ENCODE data around the gene COL5A1.

COL5A1 gene

DNA sequence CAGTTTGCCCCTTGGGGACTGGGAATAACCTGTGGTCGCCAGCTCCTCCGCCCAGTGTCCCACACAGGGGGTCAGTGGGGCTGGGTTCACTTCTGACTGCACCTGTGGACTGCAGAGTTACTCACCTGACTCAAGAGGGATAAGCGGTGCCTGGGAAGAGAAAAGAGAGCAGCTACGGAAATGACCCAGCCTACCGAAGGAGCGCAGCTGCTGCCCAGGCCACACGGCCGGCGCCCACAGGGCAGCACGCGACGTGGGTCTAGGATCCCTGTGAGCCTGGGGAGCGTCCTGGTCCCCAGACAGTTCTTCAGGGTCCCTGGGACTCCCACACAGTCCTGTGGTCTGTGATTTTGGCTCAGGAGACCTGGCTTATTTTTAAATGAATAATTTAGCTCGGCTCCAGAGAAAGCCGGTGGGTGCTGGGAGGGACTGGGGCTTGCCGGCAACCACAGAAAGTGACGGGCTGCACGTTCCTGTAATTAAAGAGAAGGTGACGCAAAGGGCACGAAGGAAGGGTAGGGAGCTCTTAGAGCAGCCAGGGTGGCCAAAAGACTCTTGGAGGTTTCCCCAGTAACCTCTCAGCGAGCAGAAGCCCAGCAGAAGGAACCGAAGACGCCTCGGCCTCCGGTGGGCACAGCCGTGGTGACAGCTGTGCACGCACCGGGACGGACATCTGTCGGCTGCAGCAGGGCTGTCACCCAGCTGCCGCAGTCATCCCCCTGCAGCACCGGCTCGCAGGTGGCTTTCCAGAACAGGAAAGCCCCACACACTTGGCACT is 141.5 kb downstream of the COL5A1 start:
- DNase-seq (ENCODE audit: low read depth), result no peak
- no peak overlapping the region for H3K4me3 ChIP-seq (ENCODE audit: low read depth, low read length)
- in situ Hi-C loops (cut with HindIII; ENCODE audit: low sequenced_read_pairs), result no loop called here
- TF ChIP-seq, protein P1, sequence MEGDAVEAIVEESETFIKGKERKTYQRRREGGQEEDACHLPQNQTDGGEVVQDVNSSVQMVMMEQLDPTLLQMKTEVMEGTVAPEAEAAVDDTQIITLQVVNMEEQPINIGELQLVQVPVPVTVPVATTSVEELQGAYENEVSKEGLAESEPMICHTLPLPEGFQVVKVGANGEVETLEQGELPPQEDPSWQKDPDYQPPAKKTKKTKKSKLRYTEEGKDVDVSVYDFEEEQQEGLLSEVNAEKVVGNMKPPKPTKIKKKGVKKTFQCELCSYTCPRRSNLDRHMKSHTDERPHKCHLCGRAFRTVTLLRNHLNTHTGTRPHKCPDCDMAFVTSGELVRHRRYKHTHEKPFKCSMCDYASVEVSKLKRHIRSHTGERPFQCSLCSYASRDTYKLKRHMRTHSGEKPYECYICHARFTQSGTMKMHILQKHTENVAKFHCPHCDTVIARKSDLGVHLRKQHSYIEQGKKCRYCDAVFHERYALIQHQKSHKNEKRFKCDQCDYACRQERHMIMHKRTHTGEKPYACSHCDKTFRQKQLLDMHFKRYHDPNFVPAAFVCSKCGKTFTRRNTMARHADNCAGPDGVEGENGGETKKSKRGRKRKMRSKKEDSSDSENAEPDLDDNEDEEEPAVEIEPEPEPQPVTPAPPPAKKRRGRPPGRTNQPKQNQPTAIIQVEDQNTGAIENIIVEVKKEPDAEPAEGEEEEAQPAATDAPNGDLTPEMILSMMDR (IDR thresholded peaks at IDR 0.05; ENCODE audit: low read depth, low read length, missing control alignments), result no peak

DNA sequence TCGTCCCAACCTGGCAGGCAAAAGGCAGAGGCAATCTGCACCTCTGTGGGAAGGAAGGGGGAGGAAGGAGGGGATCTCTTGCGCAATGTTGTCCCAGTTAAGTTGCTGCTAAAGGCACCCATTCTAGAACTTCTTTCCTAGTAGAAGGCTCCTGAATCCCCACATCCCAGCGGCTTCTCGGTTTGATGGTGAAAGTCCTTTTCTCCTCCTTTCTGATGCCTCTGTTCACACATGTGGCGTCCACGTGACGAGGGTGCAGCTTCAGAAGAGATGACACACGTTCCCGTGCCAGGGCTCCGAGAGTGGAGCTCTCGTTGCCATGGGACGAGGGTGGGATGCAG is 142.1 kb downstream of the COL5A1 start:
- in situ Hi-C loops (cut with HindIII; ENCODE audit: low sequenced_read_pairs), result no loop called here
- DNase-seq (ENCODE audit: low read depth), result no peak
- TF ChIP-seq, protein P1 (IDR thresholded peaks at IDR 0.05; ENCODE audit: low read depth, low read length, missing control alignments), result no peak
- no peak overlapping the region for H3K4me3 ChIP-seq (ENCODE audit: low read depth, low read length)

DNA sequence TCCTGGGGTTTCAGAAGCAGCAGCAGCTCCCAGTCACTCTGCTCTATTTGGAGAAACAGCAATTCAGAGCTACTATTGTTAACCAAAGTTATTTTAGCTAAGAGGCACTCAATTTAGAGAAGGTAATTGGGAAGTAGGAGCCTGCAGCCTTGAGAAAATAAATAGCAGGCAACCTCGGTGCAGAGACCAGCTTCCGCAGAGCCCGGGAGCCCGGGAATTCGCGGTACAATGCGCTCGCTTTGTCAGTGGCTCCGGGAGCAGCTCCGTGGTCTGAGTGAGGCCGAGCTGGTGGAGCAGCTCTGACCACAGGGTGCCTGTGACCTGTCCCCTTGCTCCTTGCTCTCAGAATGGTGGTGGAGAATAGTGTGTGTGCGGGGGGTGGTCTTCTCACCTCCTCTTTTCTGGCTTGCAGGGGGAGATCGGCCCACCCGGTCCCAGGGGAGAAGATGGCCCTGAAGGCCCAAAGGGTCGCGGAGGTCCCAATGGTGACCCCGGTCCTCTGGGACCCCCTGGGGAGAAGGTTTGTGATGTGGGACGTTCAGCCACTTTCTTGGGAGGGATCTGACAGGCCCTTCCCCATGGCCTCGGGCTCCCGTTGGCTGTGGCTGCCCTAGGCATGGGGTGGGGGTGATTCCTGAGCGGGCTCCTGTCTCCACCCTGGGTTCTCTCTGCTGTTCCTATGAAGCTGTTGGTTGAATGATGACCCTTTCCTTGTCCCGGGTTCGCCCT is 143.1 kb downstream of the COL5A1 start:
- H3K4me3 ChIP-seq (ENCODE audit: low read depth, low read length), result no peak overlapping the region
- no peak for DNase-seq (ENCODE audit: low read depth)
- TF ChIP-seq, protein P1 (IDR thresholded peaks at IDR 0.05; ENCODE audit: low read depth, low read length, missing control alignments), result no peak

DNA sequence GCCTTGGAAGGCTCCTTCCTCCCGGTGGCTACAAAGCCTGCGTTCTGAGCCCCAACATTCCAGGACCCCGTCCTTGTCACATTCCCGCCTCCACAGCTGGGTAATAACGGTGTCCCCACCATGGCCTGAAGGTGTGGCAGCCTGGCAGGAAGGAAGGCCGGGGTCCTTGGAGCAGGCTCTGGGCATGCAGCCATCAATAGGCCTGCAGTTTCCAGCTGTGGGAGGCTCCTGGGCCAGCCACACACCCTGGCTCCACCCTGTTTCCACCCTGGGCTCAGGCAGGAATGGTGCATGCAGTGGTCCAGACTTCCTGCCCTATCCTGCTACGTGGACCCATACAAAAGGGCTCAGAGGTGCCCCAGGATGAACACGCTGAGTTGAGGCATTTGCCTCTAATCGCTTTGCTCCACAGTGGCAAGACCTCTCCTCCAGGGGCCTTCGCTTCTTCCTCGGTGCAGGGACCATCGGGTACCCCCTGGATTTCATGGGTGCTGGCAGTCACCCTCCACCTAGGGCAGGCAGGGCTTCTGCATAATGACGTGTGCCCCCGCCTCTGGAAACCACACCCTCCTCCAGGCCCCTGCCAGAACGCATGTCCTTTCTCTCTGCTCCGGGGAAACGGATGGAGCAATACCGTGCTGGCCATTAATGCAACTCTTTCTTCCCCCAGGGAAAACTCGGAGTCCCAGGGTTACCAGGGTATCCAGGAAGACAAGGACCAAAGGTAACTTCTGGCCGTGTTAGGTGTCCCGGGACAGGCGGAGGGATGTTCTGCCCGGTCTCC is 143.9 kb downstream of the COL5A1 start:
- no peak for DNase-seq (ENCODE audit: low read depth)
- H3K4me3 ChIP-seq (ENCODE audit: low read depth, low read length), result no peak overlapping the region
- in situ Hi-C loops (cut with HindIII; ENCODE audit: low sequenced_read_pairs), result no loop called here
- TF ChIP-seq, protein P1 (IDR thresholded peaks at IDR 0.05; ENCODE audit: low read depth, low read length, missing control alignments), result no peak

More for the DNA sequence above, 143.1 kb downstream of the COL5A1 start:
- in situ Hi-C loops (cut with HindIII; ENCODE audit: low sequenced_read_pairs), result no loop called here

GRCh38 chr9:134787601-134788531 is 146.3 kb downstream of the COL5A1 start:
- H3K4me3 ChIP-seq (ENCODE audit: low read depth, low read length), result no peak overlapping the region
- no peak for DNase-seq (ENCODE audit: low read depth)
- in situ Hi-C loops (cut with HindIII; ENCODE audit: low sequenced_read_pairs), result no loop called here
- TF ChIP-seq, protein P1 (IDR thresholded peaks at IDR 0.05; ENCODE audit: low read depth, low read length, missing control alignments), result no peak

All from astrocyte of the cerebellum (primary cell).